Caco-2 (cell line): ENCODE results near the gene ATP9A. TPM values are rescaled to one million over a fixed set of nuclear protein-coding genes. Genes with fewer than 3 reads are reported as not detected.

ENCODE experiments used
- BruUV-seq: library from RNA; stranded (reverse); fragments of 400-500 nt; replicated peaks from 2 replicates; lab custom pipeline; 2021; lab: Mats Ljungman, UMichigan
- CTCF ChIA-PET: fragments of 300-600 bp; sonication (Branson Sonifier 250); formaldehyde crosslinking; loops from one replicate; lab custom pipeline; 2022; ENCODE audit warnings: antibody characterized with exemption; lab: Charles Lee
- POLR2A ChIA-PET: fragments of 300-600 bp; sonication (Branson Sonifier 250); formaldehyde crosslinking; loops from one replicate; lab custom pipeline; 2022; ENCODE audit warnings: antibody characterized with exemption; lab: Charles Lee
- DNase-seq, 2 experiments: peaks; one replicate each; pipeline versions ENCODE4 v3.0.0 to v3.0.0-alpha.2; 2020 to 2022
- H3K27me3 ChIP-seq: replicated peaks from 2 replicates; pipeline ENCODE4 v1.6.0; 2011; ENCODE audit warnings: low read length; ENCODE audit not compliant: control insufficient read depth, insufficient read depth
- H3K36me3 ChIP-seq: 2 replicates; pipeline ENCODE4 v1.5.1; 2011; ENCODE audit warnings: low read length; ENCODE audit not compliant: control insufficient read depth, insufficient read depth
- H3K4me1 ChIP-seq: fragments of 250-450 bp; sonication (Bioruptor Pico); 2 replicates; pipeline ENCODE4 v1.5.1; 2020; ENCODE audit warnings: mild to moderate bottlenecking
- H3K4me3 ChIP-seq: 2 replicates; pipeline ENCODE4 v1.5.1; 2011; ENCODE audit warnings: low read depth, mild to moderate bottlenecking, control low read depth, low read length
- H3K9me3 ChIP-seq: fragments of 250-450 bp; sonication (Bioruptor Pico); 2 replicates; pipeline ENCODE4 v1.5.1; 2020; ENCODE audit warnings: mild to moderate bottlenecking, moderate library complexity
- H3K27ac Mint-ChIP-seq: one replicate; pipeline ENCODE4 v1.8.0; 2022; ENCODE audit warnings: mixed read lengths; ENCODE audit not compliant: unreplicated experiment
- H3K27me3 Mint-ChIP-seq: one replicate; pipeline ENCODE4 v1.8.0; 2022; ENCODE audit warnings: mixed read lengths; ENCODE audit not compliant: insufficient read depth, unreplicated experiment
- H3K36me3 Mint-ChIP-seq: one replicate; pipeline ENCODE4 v1.8.0; 2022; ENCODE audit warnings: mild to moderate bottlenecking, mixed read lengths; ENCODE audit not compliant: insufficient read depth, unreplicated experiment
- H3K4me1 Mint-ChIP-seq: one replicate; pipeline ENCODE4 v1.8.0; 2022; ENCODE audit warnings: low read depth, mixed read lengths; ENCODE audit not compliant: unreplicated experiment
- H3K4me3 Mint-ChIP-seq: one replicate; pipeline ENCODE4 v1.8.0; 2022; ENCODE audit warnings: mild to moderate bottlenecking, moderate library complexity, mixed read lengths; ENCODE audit not compliant: unreplicated experiment
- H3K9me3 Mint-ChIP-seq: one replicate; pipeline ENCODE4 v1.8.0; 2022; ENCODE audit warnings: mixed read lengths; ENCODE audit not compliant: unreplicated experiment
- intact Hi-C: fragments of 100-400 bp; cut with micrococcal nuclease; formaldehyde crosslinking; loops from one replicate; pipeline ENCODE4 v1.10.0; 2022; ENCODE audit not compliant: unreplicated experiment
- total RNA-seq: library from RNA; stranded (reverse); gene quantifications from 2 replicates; pipeline ENCODE4 v1.2.3, GENCODE V29; 2022
- TF ChIP-seq, protein P1 (sequence below), 2 experiments: fragments of 200-600 bp in 1 of 2; IDR thresholded peaks; 1 replicate in 1 of 2; 2 replicates in 1 of 2; pipeline versions ENCODE4 v1.5.1 to v1.8.0; 2011 to 2022; ENCODE audit warnings: antibody characterized with exemption in 1 of 2, control low read depth in 1 of 2, inconsistent platforms in 1 of 2, low read depth in 1 of 2, low read length in 1 of 2, mild to moderate bottlenecking in 1 of 2, moderate library complexity in 1 of 2; ENCODE audit not compliant: insufficient read depth in 1 of 2, severe bottlenecking in 1 of 2, unreplicated experiment in 1 of 2

Gene ATP9A
- total RNA-seq, 1 experiment from 2014 or later = 102 TPM

GRCh38 chr20:51752343-51752951, 15.7 kb downstream of the ATP9A start:
- peak overlapping the region; percentile 39 for H3K27ac Mint-ChIP-seq
- Histone ChIP-seq H3K27me3 (no peaks in the 10 kb centered on the region), H3K4me3 (no peak overlapping the region), H3K9me3 (no peaks in the 10 kb centered on the region), H3K36me3 (no peaks in the 10 kb centered on the region), H3K4me1 (peaks cover 38% of the 10 kb centered on the region)
- no peak overlapping the region for H3K4me3 Mint-ChIP-seq
- no TSS peak for BruUV-seq
- DNase-seq = no peak
- intact Hi-C loops = no loop called here
- CTCF ChIA-PET = interaction anchor here (0.6 kb wide), 1 partner anchor 46 kb away, joined by 3 read pairs; no protein-coding TSS in a partner anchor
- H3K27me3 Mint-ChIP-seq = no peaks in the 10 kb centered on the region
- TF ChIP-seq, protein P1, sequence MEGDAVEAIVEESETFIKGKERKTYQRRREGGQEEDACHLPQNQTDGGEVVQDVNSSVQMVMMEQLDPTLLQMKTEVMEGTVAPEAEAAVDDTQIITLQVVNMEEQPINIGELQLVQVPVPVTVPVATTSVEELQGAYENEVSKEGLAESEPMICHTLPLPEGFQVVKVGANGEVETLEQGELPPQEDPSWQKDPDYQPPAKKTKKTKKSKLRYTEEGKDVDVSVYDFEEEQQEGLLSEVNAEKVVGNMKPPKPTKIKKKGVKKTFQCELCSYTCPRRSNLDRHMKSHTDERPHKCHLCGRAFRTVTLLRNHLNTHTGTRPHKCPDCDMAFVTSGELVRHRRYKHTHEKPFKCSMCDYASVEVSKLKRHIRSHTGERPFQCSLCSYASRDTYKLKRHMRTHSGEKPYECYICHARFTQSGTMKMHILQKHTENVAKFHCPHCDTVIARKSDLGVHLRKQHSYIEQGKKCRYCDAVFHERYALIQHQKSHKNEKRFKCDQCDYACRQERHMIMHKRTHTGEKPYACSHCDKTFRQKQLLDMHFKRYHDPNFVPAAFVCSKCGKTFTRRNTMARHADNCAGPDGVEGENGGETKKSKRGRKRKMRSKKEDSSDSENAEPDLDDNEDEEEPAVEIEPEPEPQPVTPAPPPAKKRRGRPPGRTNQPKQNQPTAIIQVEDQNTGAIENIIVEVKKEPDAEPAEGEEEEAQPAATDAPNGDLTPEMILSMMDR (IDR thresholded peaks at IDR 0.05; ENCODE audit: insufficient read depth in 1 of 2, low read depth in 1 of 2, low read length in 1 of 2, severe bottlenecking in 1 of 2, unreplicated experiment in 1 of 2) = no peak
- H3K9me3 Mint-ChIP-seq = no peaks in the 10 kb centered on the region
- H3K4me1 Mint-ChIP-seq = peaks cover 49% of the 10 kb centered on the region
- peaks cover 37% of the 10 kb centered on the region for H3K36me3 Mint-ChIP-seq
- POLR2A ChIA-PET = no interaction called here

- Mint-ChIP-seq H3K27me3 (no peaks in the 10 kb centered on the region), H3K4me3 (no peak overlapping the region), H3K9me3 (peaks cover 3% of the 10 kb centered on the region), H3K27ac (peak overlapping the region; percentile 55), H3K4me1 (peaks cover 51% of the 10 kb centered on the region), H3K36me3 (peaks cover 23% of the 10 kb centered on the region)
- no TSS peak for BruUV-seq
- peaks cover 38% of the 10 kb centered on the region for H3K4me1 ChIP-seq
- intact Hi-C loops = no loop called here
- ChIA-PET POLR2A (no interaction called here), CTCF (no interaction called here)
- TF ChIP-seq, protein P1 (IDR thresholded peaks at IDR 0.05; ENCODE audit: insufficient read depth in 1 of 2, low read depth in 1 of 2, low read length in 1 of 2, severe bottlenecking in 1 of 2, unreplicated experiment in 1 of 2) = no peak
- H3K36me3 ChIP-seq = no peaks in the 10 kb centered on the region
- no peaks in the 10 kb centered on the region for H3K9me3 ChIP-seq
- no peak overlapping the region for H3K4me3 ChIP-seq
- no peaks in the 10 kb centered on the region for H3K27me3 ChIP-seq
- DNase-seq = no peak
Observed at GRCh38 chr20:51750770-51751388, 17.3 kb downstream of the ATP9A start.

DNA sequence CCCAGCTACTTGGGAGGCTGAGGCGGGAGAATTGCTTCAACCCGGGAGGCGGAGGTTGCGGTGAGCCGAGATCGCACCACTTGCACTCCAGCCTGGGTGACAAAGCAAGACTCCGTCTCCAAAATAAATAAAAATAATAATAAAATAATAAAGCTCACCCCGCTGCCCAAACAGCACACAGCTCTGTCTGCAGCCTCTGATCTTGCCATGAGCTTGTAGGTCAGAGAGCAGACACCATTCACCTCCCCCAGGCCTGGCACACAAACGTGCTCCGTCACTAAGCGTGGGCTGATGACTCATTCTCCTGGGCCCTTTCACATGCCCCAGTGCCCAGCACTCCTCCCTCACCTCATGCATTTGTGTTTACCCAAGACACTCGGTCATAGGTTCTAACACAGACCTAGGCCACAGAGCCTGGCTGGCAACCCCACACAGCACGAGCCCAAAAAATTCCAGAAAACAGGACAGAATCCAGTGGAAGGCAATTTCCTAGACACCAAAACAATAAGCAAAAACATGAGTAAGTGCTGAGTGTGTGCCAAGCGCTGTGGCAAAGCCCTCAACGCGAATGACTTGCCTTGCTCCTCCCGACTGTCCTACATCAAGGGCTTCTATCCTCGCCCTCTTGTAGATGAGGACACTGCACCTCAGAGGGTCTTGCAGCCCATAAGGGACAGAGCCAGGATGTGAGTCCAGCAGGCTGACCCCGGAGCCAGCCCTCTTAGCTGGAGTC, 18.0 kb downstream of the ATP9A start:
- Histone ChIP-seq H3K4me3 (no peak overlapping the region), H3K4me1 (peaks cover 43% of the 10 kb centered on the region), H3K36me3 (no peaks in the 10 kb centered on the region), H3K27me3 (no peaks in the 10 kb centered on the region), H3K9me3 (no peaks in the 10 kb centered on the region)
- CTCF ChIA-PET = no interaction called here
- no TSS peak for BruUV-seq
- no peak for DNase-seq
- Mint-ChIP-seq H3K27ac (peak overlapping the region; percentile 55), H3K4me1 (peaks cover 57% of the 10 kb centered on the region), H3K27me3 (no peaks in the 10 kb centered on the region), H3K9me3 (peaks cover 8% of the 10 kb centered on the region), H3K4me3 (no peak overlapping the region), H3K36me3 (peaks cover 26% of the 10 kb centered on the region)
- TF ChIP-seq, protein P1 (IDR thresholded peaks at IDR 0.05; ENCODE audit: insufficient read depth in 1 of 2, low read depth in 1 of 2, low read length in 1 of 2, severe bottlenecking in 1 of 2, unreplicated experiment in 1 of 2) = no peak
- POLR2A ChIA-PET = no interaction called here
- intact Hi-C loops = no loop called here
